Prostate gland (tissue), 2 donors: ENCODE measurements around the gene CDH26.

ENCODE experiments used
- POLR2A ChIP-seq: fragments of 450-650 bp; IDR thresholded peaks from one replicate; pipeline ENCODE4 v1.6.1; 2016; ENCODE audit warnings: antibody characterized with exemption, mild to moderate bottlenecking
- POLR2AphosphoS5 ChIP-seq: sonication (generic); formaldehyde crosslinking; IDR thresholded peaks from one replicate; pipeline ENCODE4 v1.6.1; 2017; ENCODE audit warnings: antibody characterized with exemption
- TF ChIP-seq, protein P1 (sequence below), 4 experiments: fragments of 200-600 bp in 2 of 4; fragments of 450-650 bp in 2 of 4; sonication (generic) in 2 of 4; IDR thresholded peaks; 1 replicate in 3 of 4; 2 replicates in 1 of 4; pipeline ENCODE4 v1.5.1; 2016 to 2019; ENCODE audit warnings: antibody characterized with exemption in 4 of 4, mild to moderate bottlenecking in 2 of 4, moderate library complexity in 2 of 4

DNA sequence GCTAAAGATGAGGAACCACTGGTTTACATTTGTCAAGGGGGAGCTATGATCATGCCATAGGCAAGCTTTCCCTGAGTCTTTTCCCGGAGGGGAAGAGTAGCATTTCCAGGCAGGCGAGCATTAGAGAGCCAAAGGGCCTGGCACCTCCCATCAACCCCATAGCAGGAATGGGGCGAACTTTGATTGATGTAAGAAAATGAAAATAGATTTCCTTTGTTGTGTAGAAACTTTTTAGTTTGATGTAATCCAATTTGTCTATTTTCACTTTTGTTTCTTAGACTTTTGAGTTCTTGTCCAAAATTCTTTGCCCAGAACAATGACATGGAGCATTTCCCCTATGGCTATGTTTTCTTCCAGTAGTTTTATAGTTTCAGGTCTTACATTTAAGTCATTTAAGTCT is 85.2 kb downstream of the CDH26 start:
- TF ChIP-seq POLR2A (no peak), POLR2AphosphoS5 (no peak)
- TF ChIP-seq, protein P1, sequence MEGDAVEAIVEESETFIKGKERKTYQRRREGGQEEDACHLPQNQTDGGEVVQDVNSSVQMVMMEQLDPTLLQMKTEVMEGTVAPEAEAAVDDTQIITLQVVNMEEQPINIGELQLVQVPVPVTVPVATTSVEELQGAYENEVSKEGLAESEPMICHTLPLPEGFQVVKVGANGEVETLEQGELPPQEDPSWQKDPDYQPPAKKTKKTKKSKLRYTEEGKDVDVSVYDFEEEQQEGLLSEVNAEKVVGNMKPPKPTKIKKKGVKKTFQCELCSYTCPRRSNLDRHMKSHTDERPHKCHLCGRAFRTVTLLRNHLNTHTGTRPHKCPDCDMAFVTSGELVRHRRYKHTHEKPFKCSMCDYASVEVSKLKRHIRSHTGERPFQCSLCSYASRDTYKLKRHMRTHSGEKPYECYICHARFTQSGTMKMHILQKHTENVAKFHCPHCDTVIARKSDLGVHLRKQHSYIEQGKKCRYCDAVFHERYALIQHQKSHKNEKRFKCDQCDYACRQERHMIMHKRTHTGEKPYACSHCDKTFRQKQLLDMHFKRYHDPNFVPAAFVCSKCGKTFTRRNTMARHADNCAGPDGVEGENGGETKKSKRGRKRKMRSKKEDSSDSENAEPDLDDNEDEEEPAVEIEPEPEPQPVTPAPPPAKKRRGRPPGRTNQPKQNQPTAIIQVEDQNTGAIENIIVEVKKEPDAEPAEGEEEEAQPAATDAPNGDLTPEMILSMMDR (IDR thresholded peaks at IDR 0.05), result no peak
